ENCODE results near the gene WDR90. TPM values are rescaled to one million over a fixed set of nuclear protein-coding genes. Genes with fewer than 3 reads are reported as not detected.
A peak's percentile ranks its signal among the peaks of the same experiment; 100 is the strongest.

The WDR90 gene
- total and polyA plus RNA-seq, 2 of the 13 experiments (the other 11 are each of a cell fraction or from before 2014, with no cell fraction given) = 14.9 to 28.9 TPM

DNA sequence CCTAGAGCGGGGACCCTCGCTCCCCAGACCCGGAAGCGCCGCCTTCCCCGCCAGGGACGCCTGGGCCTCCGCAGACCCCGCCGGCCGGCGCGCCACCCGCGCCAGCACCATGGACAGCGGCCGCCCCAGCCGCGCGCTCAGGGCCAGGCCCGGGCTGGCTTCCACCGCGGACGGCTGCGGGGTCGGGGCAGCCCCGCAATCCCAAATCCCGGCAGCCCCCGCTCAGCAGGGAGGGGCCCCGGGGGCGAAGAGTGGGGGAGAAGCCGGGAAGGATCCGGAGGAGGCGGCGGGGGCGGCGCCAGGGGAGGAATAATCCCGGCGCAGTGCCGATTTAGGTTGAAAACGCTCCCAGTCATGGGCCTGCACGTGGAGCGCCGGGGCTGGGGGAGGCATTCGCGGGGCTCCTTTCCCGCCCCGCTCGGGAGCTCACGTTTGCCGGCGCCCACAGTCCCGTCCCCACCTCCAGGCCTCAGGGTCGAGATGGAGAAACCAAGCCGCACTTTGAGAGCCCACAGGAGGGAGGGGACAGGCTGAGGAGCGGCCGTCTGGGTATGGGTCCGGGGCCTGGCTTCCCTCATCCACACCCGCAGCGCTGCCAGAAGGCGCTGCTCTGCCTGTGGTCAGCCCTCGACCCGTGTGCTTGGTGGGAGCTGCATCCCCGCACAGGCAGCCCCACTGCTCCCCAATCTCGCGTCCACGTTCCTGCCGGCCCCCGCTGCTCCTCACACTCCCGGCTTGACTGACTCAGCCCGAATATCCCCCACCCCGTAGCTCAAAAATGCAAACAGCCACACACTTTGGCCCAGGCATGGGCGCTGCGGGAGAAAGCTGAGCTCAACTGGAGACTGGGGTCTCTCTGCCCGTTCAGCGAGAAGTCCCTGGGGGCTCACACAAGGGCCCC, 51.8 kb downstream of the WDR90 start (continued):
- TF ChIP-seq ZFP62 (CRISPR knock-in tag; IDR thresholded peaks at IDR 0.05) = no peak
- TF ChIP-seq, protein P1, sequence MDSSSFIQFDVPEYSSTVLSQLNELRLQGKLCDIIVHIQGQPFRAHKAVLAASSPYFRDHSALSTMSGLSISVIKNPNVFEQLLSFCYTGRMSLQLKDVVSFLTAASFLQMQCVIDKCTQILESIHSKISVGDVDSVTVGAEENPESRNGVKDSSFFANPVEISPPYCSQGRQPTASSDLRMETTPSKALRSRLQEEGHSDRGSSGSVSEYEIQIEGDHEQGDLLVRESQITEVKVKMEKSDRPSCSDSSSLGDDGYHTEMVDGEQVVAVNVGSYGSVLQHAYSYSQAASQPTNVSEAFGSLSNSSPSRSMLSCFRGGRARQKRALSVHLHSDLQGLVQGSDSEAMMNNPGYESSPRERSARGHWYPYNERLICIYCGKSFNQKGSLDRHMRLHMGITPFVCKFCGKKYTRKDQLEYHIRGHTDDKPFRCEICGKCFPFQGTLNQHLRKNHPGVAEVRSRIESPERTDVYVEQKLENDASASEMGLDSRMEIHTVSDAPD (CRISPR knock-in tag; IDR thresholded peaks at IDR 0.05) = no peak
- TF ChIP-seq, protein P2, sequence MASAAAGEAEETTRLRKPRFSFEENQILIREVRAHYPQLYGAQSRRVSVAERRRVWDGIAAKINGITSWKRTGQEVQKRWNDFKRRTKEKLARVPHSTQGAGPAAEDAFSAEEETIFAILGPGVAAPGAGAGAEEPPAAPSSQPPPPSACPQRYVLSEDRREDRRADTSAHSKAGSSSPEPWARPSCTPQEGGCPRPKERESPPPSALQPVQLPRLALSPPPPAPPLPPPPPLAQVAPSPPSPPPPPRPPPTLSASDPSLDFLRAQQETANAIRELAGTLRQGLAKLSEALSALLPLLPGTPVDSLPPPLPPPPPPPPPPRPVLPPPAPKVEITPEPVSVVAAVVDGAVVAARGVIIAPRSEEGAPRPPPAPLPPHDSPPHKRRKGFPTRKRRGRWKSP (CRISPR knock-in tag; IDR thresholded peaks at IDR 0.05) = no peak
- TF ChIP-seq ZNF124 (CRISPR knock-in tag; IDR thresholded peaks at IDR 0.05) = peak; percentile 37; the same call in 1 of the 2 replicates
- TF ChIP-seq ZNF7 (CRISPR knock-in tag; IDR thresholded peaks at IDR 0.05) = no peak
- TF ChIP-seq MAZ (IDR thresholded peaks at IDR 0.05; ENCODE audit: borderline replicate concordance, low read depth, low read length) = no peak
- peak; percentile 61 for TF ChIP-seq MAZ (CRISPR knock-in tag; IDR thresholded peaks at IDR 0.05; ENCODE audit: low read depth)
- TF ChIP-seq, protein P3, sequence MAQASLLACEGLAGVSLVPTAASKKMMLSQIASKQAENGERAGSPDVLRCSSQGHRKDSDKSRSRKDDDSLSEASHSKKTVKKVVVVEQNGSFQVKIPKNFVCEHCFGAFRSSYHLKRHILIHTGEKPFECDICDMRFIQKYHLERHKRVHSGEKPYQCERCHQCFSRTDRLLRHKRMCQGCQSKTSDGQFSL (CRISPR knock-in tag; IDR thresholded peaks at IDR 0.05) = no peak
- TF ChIP-seq KDM2A (CRISPR knock-in tag; IDR thresholded peaks at IDR 0.05; ENCODE audit: borderline replicate concordance, low read depth) = no peak
- TF ChIP-seq GABPB1 (CRISPR knock-in tag; IDR thresholded peaks at IDR 0.05) = peak; percentile 60; the same call in 1 of the 2 replicates
- TF ChIP-seq, protein P4, sequence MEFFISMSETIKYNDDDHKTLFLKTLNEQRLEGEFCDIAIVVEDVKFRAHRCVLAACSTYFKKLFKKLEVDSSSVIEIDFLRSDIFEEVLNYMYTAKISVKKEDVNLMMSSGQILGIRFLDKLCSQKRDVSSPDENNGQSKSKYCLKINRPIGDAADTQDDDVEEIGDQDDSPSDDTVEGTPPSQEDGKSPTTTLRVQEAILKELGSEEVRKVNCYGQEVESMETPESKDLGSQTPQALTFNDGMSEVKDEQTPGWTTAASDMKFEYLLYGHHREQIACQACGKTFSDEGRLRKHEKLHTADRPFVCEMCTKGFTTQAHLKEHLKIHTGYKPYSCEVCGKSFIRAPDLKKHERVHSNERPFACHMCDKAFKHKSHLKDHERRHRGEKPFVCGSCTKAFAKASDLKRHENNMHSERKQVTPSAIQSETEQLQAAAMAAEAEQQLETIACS (CRISPR knock-in tag; IDR thresholded peaks at IDR 0.05) = peak; percentile 75
- TF ChIP-seq YEATS2 (CRISPR knock-in tag; IDR thresholded peaks at IDR 0.05; ENCODE audit: borderline replicate concordance) = no peak
- TF ChIP-seq ZBTB38 (CRISPR knock-in tag; IDR thresholded peaks at IDR 0.05) = no peak
- TF ChIP-seq SIN3A (IDR thresholded peaks at IDR 0.05; ENCODE audit: borderline replicate concordance, low read depth, low read length) = peak; percentile 58; the same call in 1 of the 2 replicates
- TF ChIP-seq ZNF558 (CRISPR knock-in tag; IDR thresholded peaks at IDR 0.05; ENCODE audit: borderline replicate concordance) = peak; percentile 88; the same call in 1 of the 2 replicates
